Measurements from ENCODE around the gene ZBTB12. TPM values are rescaled to one million over a fixed set of nuclear protein-coding genes. Genes with fewer than 3 reads are reported as not detected.
"Not testable (repeated sequence)": the region's sequence is repeated elsewhere in the genome, so short reads cannot be mapped to it uniquely, and the experiment has no call there.

The ZBTB12 gene
- total and polyA plus RNA-seq, 10 of the 15 experiments (the other 5 are each of a cell fraction or from before 2014, with no cell fraction given): 0.81 to 4.5 (median 1.7) TPM; not detected in 4

DNA sequence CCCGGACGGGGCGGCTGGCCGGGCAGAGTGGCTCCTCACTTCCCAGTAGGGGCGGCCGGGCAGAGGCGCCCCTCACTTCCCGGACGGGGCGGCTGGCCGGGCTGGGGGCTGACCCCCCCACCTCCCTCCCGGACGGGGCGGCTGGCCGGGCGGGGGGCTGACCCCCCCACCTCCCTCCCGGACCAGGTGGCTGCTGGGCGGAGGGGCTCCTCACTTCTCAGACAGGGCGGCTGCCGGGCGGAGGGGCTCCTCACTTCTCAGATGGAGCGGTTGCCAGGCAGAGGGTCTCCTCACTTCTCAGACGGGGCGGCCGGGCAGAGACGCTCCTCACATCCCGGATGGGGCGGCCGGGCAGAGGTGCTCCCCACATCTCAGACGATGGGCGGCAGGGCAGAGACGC is 30.3 kb upstream of the ZBTB12 start:
- H3K9ac ChIP-seq (ENCODE audit: control insufficient read depth, insufficient read depth, low read length); H3K4me1 ChIP-seq (ENCODE audit: control insufficient read depth, insufficient read depth, low read length); H3K36me3 ChIP-seq (ENCODE audit: control insufficient read depth in 2 of 2, insufficient read depth in 2 of 2, low read length in 1 of 2); H3K4me3 ChIP-seq; H3K9me3 ChIP-seq (replicated peaks; ENCODE audit: control insufficient read depth, insufficient read depth, low read length); H3K27me3 ChIP-seq (replicated peaks in 1 of 2; ENCODE audit: control insufficient read depth in 2 of 2, insufficient read depth in 2 of 2, low read length in 1 of 2); in situ Hi-C loops (cut with MboI); CTCF ChIA-PET; H3K4me2 ChIP-seq (ENCODE audit: control insufficient read depth, insufficient read depth); POLR2A ChIA-PET; FAIRE-seq; H3K79me2 ChIP-seq (ENCODE audit: control insufficient read depth, insufficient read depth, low read length); ATAC-seq; intact Hi-C loops (cut with micrococcal nuclease; ENCODE audit: unreplicated experiment); H2AFZ ChIP-seq (ENCODE audit: control insufficient read depth, low read depth, low read length); SMC1A ChIA-PET (ENCODE audit: uncharacterized antibody, unreplicated experiment); RAD21 ChIA-PET (ENCODE audit: unreplicated experiment); BruUV-seq (replicated peaks); H3K27ac ChIP-seq (ENCODE audit: control insufficient read depth, insufficient read depth); DNase-seq (ENCODE audit: low read depth, low spot score); H4K20me1 ChIP-seq (ENCODE audit: control insufficient read depth, insufficient read depth): not testable (repeated sequence)
- 78% methylated on average over 8 of the region's 32 CpGs for WGBS (ENCODE audit: insufficient coverage, insufficient replicate concordance, low lambda C conversion rate, missing lambda C conversion rate)

DNA sequence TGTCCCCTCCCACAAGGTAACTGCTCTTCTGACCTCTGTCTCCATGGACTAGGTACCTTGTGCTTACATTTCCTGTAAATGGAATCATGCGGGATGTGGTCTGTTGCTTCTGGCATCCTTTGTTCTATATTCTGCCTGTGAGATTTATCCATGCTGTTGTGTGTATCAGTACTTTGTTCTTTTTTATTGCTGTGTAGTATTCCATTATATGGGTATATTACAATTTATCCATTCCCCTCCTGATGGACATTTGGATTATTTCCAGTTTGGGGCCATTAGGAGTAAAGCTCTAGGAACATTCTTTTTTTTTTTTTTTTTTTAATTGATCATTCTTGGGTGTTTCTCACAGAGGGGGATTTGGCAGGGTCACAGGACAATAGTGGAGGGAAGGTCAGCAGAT is 29.1 kb upstream of the ZBTB12 start:
- no peak overlapping the region for H2AFZ ChIP-seq (ENCODE audit: control insufficient read depth, low read depth, low read length)
- no peak overlapping the region for H3K4me2 ChIP-seq (ENCODE audit: control insufficient read depth, insufficient read depth)
- no peak overlapping the region for H3K4me3 ChIP-seq
- no peak for FAIRE-seq
- in situ Hi-C loops (cut with MboI) (no loop called here), intact Hi-C loops (cut with micrococcal nuclease; ENCODE audit: unreplicated experiment) (no loop called here)
- SMC1A ChIA-PET (ENCODE audit: uncharacterized antibody, unreplicated experiment): no interaction called here
- BruUV-seq (replicated peaks): no TSS peak
- H3K9ac ChIP-seq (ENCODE audit: control insufficient read depth, insufficient read depth, low read length): no peak overlapping the region
- DNase-seq (ENCODE audit: low read depth, low spot score): no peak
- POLR2A ChIA-PET: no interaction called here
- no peaks in the 10 kb centered on the region; the same call in 2 of the 3 replicates for H3K9me3 ChIP-seq (replicated peaks; ENCODE audit: control insufficient read depth, insufficient read depth, low read length)
- H4K20me1 ChIP-seq (ENCODE audit: control insufficient read depth, insufficient read depth): no peaks in the 10 kb centered on the region
- RAD21 ChIA-PET (ENCODE audit: unreplicated experiment): interaction anchor here (1.2 kb wide), 1 partner anchor 41 kb away, joined by 3 read pairs; the partner anchor contains the start of gene DXO
- no peaks in the 10 kb centered on the region for H3K36me3 ChIP-seq (ENCODE audit: control insufficient read depth in 2 of 2, insufficient read depth in 2 of 2, low read length in 1 of 2)
- CTCF ChIA-PET: no interaction called here
- H3K4me1 ChIP-seq (ENCODE audit: control insufficient read depth, insufficient read depth, low read length): no peaks in the 10 kb centered on the region
- no peak overlapping the region for H3K27ac ChIP-seq (ENCODE audit: control insufficient read depth, insufficient read depth)
- 58% methylated on average over 1 of the region's 1 CpG for WGBS (ENCODE audit: insufficient coverage, insufficient replicate concordance, low lambda C conversion rate, missing lambda C conversion rate)
- no peaks in the 10 kb centered on the region; a peak in 1 of 4 replicates for H3K27me3 ChIP-seq (replicated peaks in 1 of 2; ENCODE audit: control insufficient read depth in 2 of 2, insufficient read depth in 2 of 2, low read length in 1 of 2)
- no peaks in the 10 kb centered on the region for H3K79me2 ChIP-seq (ENCODE audit: control insufficient read depth, insufficient read depth, low read length)
- no peak for ATAC-seq
- TF ChIP-seq, protein P1, sequence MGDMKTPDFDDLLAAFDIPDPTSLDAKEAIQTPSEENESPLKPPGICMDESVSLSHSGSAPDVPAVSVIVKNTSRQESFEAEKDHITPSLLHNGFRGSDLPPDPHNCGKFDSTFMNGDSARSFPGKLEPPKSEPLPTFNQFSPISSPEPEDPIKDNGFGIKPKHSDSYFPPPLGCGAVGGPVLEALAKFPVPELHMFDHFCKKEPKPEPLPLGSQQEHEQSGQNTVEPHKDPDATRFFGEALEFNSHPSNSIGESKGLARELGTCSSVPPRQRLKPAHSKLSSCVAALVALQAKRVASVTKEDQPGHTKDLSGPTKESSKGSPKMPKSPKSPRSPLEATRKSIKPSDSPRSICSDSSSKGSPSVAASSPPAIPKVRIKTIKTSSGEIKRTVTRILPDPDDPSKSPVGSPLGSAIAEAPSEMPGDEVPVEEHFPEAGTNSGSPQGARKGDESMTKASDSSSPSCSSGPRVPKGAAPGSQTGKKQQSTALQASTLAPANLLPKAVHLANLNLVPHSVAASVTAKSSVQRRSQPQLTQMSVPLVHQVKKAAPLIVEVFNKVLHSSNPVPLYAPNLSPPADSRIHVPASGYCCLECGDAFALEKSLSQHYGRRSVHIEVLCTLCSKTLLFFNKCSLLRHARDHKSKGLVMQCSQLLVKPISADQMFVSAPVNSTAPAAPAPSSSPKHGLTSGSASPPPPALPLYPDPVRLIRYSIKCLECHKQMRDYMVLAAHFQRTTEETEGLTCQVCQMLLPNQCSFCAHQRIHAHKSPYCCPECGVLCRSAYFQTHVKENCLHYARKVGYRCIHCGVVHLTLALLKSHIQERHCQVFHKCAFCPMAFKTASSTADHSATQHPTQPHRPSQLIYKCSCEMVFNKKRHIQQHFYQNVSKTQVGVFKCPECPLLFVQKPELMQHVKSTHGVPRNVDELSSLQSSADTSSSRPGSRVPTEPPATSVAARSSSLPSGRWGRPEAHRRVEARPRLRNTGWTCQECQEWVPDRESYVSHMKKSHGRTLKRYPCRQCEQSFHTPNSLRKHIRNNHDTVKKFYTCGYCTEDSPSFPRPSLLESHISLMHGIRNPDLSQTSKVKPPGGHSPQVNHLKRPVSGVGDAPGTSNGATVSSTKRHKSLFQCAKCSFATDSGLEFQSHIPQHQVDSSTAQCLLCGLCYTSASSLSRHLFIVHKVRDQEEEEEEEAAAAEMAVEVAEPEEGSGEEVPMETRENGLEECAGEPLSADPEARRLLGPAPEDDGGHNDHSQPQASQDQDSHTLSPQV (IDR thresholded peaks at IDR 0.05): no peak
- no peak for TF ChIP-seq CHD1 (IDR thresholded peaks at IDR 0.05; ENCODE audit: low read depth, low read length)
- TF ChIP-seq, protein P2, sequence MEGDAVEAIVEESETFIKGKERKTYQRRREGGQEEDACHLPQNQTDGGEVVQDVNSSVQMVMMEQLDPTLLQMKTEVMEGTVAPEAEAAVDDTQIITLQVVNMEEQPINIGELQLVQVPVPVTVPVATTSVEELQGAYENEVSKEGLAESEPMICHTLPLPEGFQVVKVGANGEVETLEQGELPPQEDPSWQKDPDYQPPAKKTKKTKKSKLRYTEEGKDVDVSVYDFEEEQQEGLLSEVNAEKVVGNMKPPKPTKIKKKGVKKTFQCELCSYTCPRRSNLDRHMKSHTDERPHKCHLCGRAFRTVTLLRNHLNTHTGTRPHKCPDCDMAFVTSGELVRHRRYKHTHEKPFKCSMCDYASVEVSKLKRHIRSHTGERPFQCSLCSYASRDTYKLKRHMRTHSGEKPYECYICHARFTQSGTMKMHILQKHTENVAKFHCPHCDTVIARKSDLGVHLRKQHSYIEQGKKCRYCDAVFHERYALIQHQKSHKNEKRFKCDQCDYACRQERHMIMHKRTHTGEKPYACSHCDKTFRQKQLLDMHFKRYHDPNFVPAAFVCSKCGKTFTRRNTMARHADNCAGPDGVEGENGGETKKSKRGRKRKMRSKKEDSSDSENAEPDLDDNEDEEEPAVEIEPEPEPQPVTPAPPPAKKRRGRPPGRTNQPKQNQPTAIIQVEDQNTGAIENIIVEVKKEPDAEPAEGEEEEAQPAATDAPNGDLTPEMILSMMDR (IDR thresholded peaks at IDR 0.05 in 2 of 3, conservative IDR thresholded peaks at IDR 0.05 in 1 of 3; ENCODE audit: control insufficient read depth in 2 of 3, extremely low read depth in 1 of 3, insufficient read depth in 1 of 3, low read depth in 3 of 3, low read length in 3 of 3): no peak
- TF ChIP-seq FOS (IDR thresholded peaks at IDR 0.05; ENCODE audit: borderline replicate concordance, extremely low read depth, insufficient read length): no peak
- no peak for TF ChIP-seq SRF (IDR thresholded peaks at IDR 0.05; ENCODE audit: low read depth in 2 of 2, low read length in 2 of 2)
- TF ChIP-seq CREM (IDR thresholded peaks at IDR 0.05; ENCODE audit: low read depth): no peak
- no peak for TF ChIP-seq SUPT20H (IDR thresholded peaks at IDR 0.05; ENCODE audit: borderline replicate concordance, control insufficient read depth, low read depth, low read length)
- no peak for TF ChIP-seq SMC3 (IDR thresholded peaks at IDR 0.05; ENCODE audit: borderline replicate concordance, low read length)
- no peak for TF ChIP-seq CEBPB (IDR thresholded peaks at IDR 0.05; ENCODE audit: borderline replicate concordance in 1 of 2, low read depth in 2 of 2, low read length in 2 of 2)
- no peak for TF ChIP-seq HDGF (IDR thresholded peaks at IDR 0.05)

All from GM12878 (cell line).